GM12878 (cell line): Measurements from ENCODE around the gene PPT2. TPM values are rescaled to one million over a fixed set of nuclear protein-coding genes. Genes with fewer than 3 reads are reported as not detected.
A peak's percentile ranks its signal among the peaks of the same experiment; 100 is the strongest.

Experiments used
- BACH1 ChIP-seq: fragments of 450-650 bp; IDR thresholded peaks from 2 replicates; pipeline ENCODE4 v1.6.1; 2017; ENCODE audit warnings: mild to moderate bottlenecking, borderline replicate concordance
- BCL11A ChIP-seq: IDR thresholded peaks from 2 replicates; pipeline ENCODE4 v1.6.1; 2011; ENCODE audit warnings: low read depth, low read length
- BRCA1 ChIP-seq: IDR thresholded peaks from 2 replicates; pipeline ENCODE4 v1.6.1; 2011; ENCODE audit warnings: low read depth, low read length, improper control_type of control experiment
- EED ChIP-seq: sonication (generic); IDR thresholded peaks from 2 replicates; pipeline ENCODE4 v1.6.1; 2016; ENCODE audit warnings: antibody characterized with exemption, low read depth
- ESRRA ChIP-seq: IDR thresholded peaks from 2 replicates; pipeline ENCODE4 v1.6.1; 2012; ENCODE audit warnings: mild to moderate bottlenecking, low read length, improper control_type of control experiment
- GABPA ChIP-seq: IDR thresholded peaks from 2 replicates; pipeline ENCODE4 v1.6.1; 2014; ENCODE audit warnings: antibody characterized with exemption, low read depth, mild to moderate bottlenecking, inconsistent platforms
- IKZF2 ChIP-seq, 2 experiments: fragments of 450-650 bp; IDR thresholded peaks; 2 replicates each; pipeline ENCODE4 v1.6.1; 2017; ENCODE audit warnings: mild to moderate bottlenecking in 2 of 2, moderate library complexity in 2 of 2
- MTA2 ChIP-seq: fragments of 450-650 bp; IDR thresholded peaks from 2 replicates; pipeline ENCODE4 v1.6.1; 2016; ENCODE audit warnings: low read depth, mild to moderate bottlenecking, moderate library complexity
- NFIC ChIP-seq: IDR thresholded peaks from 2 replicates; pipeline ENCODE4 v1.6.1; 2012; ENCODE audit warnings: low read depth, mild to moderate bottlenecking, inconsistent platforms, low read length, moderate library complexity
- NR2F1 ChIP-seq: fragments of 450-650 bp; conservative IDR thresholded peaks from 2 replicates; pipeline ENCODE4 v1.6.1; 2017; ENCODE audit warnings: mild to moderate bottlenecking
- SREBF2 ChIP-seq: IDR thresholded peaks from 2 replicates; pipeline ENCODE4 v1.6.1; 2012; ENCODE audit warnings: mild to moderate bottlenecking, low read length
- SRF ChIP-seq, 2 experiments: IDR thresholded peaks; 2 replicates each; pipeline ENCODE4 v1.6.1; 2011; ENCODE audit warnings: low read depth in 2 of 2, low read length in 2 of 2, mild to moderate bottlenecking in 1 of 2, moderate library complexity in 1 of 2
- polyA plus RNA-seq, 11 experiments: library from polyadenylated mRNA; depleted of rRNA in 4 of 11; unstranded in 6 of 11; stranded (reverse) in 5 of 11; fragments of >200 nt; fragmentation: Nextera tagmentation in 4 of 11; fragmentation: Illumina TruSeq in 1 of 11; extraction: Ambion mirVana in 4 of 11; extraction: Trizol in 1 of 11; gene quantifications; 1 replicate in 1 of 11; 2 replicates in 10 of 11; pipeline versions ENCODE4 v1.2.1 to v1.2.3, GENCODE V29; 2011 to 2016; ENCODE audit warnings: inconsistent platforms in 2 of 11, missing spikeins in 2 of 11, low read depth in 1 of 11
- total RNA-seq, 4 experiments: library from RNA; depleted of rRNA in 3 of 4; stranded (reverse); fragments of >200 nt in 3 of 4; fragmentation: Illumina TruSeq in 1 of 4; extraction: Trizol in 1 of 4; gene quantifications; 2 replicates each; pipeline versions ENCODE4 v1.2.1 to v1.2.3, GENCODE V29; 2013 to 2021
- TF ChIP-seq, protein P1 (sequence below): IDR thresholded peaks from 2 replicates; pipeline ENCODE4 v1.6.1; 2011; ENCODE audit warnings: borderline replicate concordance, low read depth, mild to moderate bottlenecking, moderate library complexity, mixed read lengths, low read length; ENCODE audit not compliant: insufficient read depth; ENCODE audit errors: extremely low read length
- TF ChIP-seq, protein P2 (sequence below): fragments of 450-650 bp; IDR thresholded peaks from 2 replicates; pipeline ENCODE4 v1.6.1; 2018; ENCODE audit warnings: borderline replicate concordance, mild to moderate bottlenecking; ENCODE audit not compliant: partially characterized antibody
- TF ChIP-seq, protein P3 (sequence below): fragments of 450-650 bp; conservative IDR thresholded peaks from 2 replicates; pipeline ENCODE4 v1.6.1; 2017; ENCODE audit warnings: mild to moderate bottlenecking, moderate library complexity

The PPT2 gene
- total and polyA plus RNA-seq, 10 of the 15 experiments (the other 5 are each of a cell fraction or from before 2014, with no cell fraction given) = 1.3 to 25.5 (median 5.5) TPM

DNA sequence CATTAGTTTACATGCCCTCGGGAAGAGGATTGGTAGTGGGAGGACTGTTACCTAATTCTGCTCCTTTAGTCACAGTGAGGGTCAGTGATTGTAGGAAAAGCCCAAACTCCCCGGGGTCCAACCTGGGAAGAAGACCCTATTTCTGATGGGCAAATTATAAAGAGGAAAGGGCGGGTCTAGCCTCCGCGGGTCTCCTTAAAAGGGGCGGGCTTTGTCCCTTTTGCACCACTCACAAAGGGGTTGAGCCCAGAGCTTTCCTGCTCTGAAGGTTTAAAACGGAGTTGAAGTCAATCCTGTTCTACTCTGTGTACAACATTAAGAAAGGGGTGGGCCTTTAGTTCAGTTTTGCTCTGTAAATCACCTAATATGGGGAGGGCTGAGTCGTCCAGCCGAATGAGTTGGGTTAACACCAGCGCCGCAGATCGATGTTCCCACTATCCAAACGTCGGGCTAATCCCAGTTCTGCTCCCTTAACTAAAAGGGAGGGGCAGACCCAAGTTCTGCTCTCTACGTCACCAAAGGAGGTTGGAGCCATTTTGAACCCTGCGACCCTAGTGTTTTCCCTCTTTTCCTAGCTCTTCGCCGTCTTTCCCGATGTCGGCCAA is 23.3 kb downstream of the PPT2 start (continued):
- no peak for TF ChIP-seq BCL11A
- TF ChIP-seq NFIC = no peak
- TF ChIP-seq GABPA = peak; percentile 44; the same call in 1 of the 2 replicates
- TF ChIP-seq, protein P1, sequence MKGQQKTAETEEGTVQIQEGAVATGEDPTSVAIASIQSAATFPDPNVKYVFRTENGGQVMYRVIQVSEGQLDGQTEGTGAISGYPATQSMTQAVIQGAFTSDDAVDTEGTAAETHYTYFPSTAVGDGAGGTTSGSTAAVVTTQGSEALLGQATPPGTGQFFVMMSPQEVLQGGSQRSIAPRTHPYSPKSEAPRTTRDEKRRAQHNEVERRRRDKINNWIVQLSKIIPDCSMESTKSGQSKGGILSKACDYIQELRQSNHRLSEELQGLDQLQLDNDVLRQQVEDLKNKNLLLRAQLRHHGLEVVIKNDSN = no peak
- TF ChIP-seq SRF (IDR thresholded peaks at IDR 0.05; ENCODE audit: low read depth in 2 of 2, low read length in 2 of 2) = 0 out of 4 replicates have a peak, but pooled peaks of 1 of the 2 experiments have one; percentile 37
- peak; percentile 36; the same call in 1 of the 2 replicates for TF ChIP-seq MTA2
- peak; percentile 59; the same call in 1 of the 2 replicates for TF ChIP-seq NR2F1
- TF ChIP-seq SREBF2 = no peak
- no peak for TF ChIP-seq ESRRA
- no peak for TF ChIP-seq BRCA1
- no peak for TF ChIP-seq BACH1
- TF ChIP-seq, protein P2, sequence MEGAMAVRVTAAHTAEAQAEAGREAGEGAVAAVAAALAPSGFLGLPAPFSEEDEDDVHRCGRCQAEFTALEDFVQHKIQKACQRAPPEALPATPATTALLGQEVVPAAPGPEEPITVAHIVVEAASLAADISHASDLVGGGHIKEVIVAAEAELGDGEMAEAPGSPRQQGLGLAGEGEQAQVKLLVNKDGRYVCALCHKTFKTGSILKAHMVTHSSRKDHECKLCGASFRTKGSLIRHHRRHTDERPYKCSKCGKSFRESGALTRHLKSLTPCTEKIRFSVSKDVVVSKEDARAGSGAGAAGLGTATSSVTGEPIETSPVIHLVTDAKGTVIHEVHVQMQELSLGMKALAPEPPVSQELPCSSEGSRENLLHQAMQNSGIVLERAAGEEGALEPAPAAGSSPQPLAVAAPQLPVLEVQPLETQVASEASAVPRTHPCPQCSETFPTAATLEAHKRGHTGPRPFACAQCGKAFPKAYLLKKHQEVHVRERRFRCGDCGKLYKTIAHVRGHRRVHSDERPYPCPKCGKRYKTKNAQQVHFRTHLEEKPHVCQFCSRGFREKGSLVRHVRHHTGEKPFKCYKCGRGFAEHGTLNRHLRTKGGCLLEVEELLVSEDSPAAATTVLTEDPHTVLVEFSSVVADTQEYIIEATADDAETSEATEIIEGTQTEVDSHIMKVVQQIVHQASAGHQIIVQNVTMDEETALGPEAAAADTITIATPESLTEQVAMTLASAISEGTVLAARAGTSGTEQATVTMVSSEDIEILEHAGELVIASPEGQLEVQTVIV = no peak
- TF ChIP-seq EED = peak; percentile 81; the same call in 1 of the 2 replicates
- TF ChIP-seq IKZF2 (IDR thresholded peaks at IDR 0.05) = peak; percentile 87 to 90
- TF ChIP-seq, protein P3, sequence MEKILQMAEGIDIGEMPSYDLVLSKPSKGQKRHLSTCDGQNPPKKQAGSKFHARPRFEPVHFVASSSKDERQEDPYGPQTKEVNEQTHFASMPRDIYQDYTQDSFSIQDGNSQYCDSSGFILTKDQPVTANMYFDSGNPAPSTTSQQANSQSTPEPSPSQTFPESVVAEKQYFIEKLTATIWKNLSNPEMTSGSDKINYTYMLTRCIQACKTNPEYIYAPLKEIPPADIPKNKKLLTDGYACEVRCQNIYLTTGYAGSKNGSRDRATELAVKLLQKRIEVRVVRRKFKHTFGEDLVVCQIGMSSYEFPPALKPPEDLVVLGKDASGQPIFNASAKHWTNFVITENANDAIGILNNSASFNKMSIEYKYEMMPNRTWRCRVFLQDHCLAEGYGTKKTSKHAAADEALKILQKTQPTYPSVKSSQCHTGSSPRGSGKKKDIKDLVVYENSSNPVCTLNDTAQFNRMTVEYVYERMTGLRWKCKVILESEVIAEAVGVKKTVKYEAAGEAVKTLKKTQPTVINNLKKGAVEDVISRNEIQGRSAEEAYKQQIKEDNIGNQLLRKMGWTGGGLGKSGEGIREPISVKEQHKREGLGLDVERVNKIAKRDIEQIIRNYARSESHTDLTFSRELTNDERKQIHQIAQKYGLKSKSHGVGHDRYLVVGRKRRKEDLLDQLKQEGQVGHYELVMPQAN = 0 out of 2 replicates have a peak, but pooled peaks have one; percentile 51
